OCI-LY1 (cell line): Measurements from ENCODE around the gene STAT3.
"Not testable (repeated sequence)": the region's sequence is repeated elsewhere in the genome, so short reads cannot be mapped to it uniquely, and the experiment has no call there.

Source experiments
- H2AFZ ChIP-seq: fragments of 200-600 bp; sonication (generic), shearing (Covaris generic); 2 replicates; pipeline ENCODE4 v1.6.0; 2014; ENCODE audit warnings: antibody characterized with exemption, mild to moderate bottlenecking, low read length
- H3F3A ChIP-seq: fragments of 200-600 bp; sonication (generic), shearing (Covaris generic); 2 replicates; pipeline ENCODE4 v1.6.0; 2014; ENCODE audit warnings: mild to moderate bottlenecking, antibody characterized with exemption, low read length, moderate library complexity; ENCODE audit not compliant: insufficient read depth
- H3K27ac ChIP-seq: fragments of 200-600 bp; sonication (generic); 2 replicates; pipeline ENCODE4 v1.5.1; 2014; ENCODE audit warnings: low read length, mixed run types, mild to moderate bottlenecking, low read depth; ENCODE audit not compliant: poor library complexity, severe bottlenecking
- H3K27me3 ChIP-seq: fragments of 200-600 bp; sonication (generic); 2 replicates; pipeline ENCODE4 v1.6.0; 2014; ENCODE audit warnings: antibody characterized with exemption, mild to moderate bottlenecking, low read length, moderate library complexity; ENCODE audit not compliant: insufficient read depth
- H3K36me3 ChIP-seq: fragments of 200-600 bp; sonication (generic); 2 replicates; pipeline ENCODE4 v1.6.1; 2014; ENCODE audit warnings: mild to moderate bottlenecking, antibody characterized with exemption, low read length, moderate library complexity, mixed read lengths; ENCODE audit not compliant: insufficient read depth
- H3K4me1 ChIP-seq: fragments of 200-600 bp; sonication (generic); 2 replicates; pipeline ENCODE4 v1.5.1; 2014; ENCODE audit warnings: mild to moderate bottlenecking, low read length, moderate library complexity; ENCODE audit not compliant: insufficient read depth, severe bottlenecking
- H3K4me2 ChIP-seq: fragments of 200-600 bp; sonication (generic), shearing (Covaris generic); 2 replicates; pipeline ENCODE4 v1.6.1; 2014; ENCODE audit warnings: low read length
- H3K4me3 ChIP-seq: fragments of 200-600 bp; sonication (generic); 2 replicates; pipeline ENCODE4 v1.5.1; 2014; ENCODE audit warnings: low read length, low read depth, mild to moderate bottlenecking, mixed read lengths; ENCODE audit not compliant: poor library complexity, severe bottlenecking
- H3K79me2 ChIP-seq: fragments of 200-600 bp; shearing (Covaris generic); 2 replicates; pipeline ENCODE4 v1.6.1; 2016; ENCODE audit warnings: mixed run types, low read length, mixed read lengths; ENCODE audit not compliant: insufficient read depth
- H3K9ac ChIP-seq: fragments of 200-600 bp; sonication (generic), shearing (Covaris generic); 2 replicates; pipeline ENCODE4 v1.6.1; 2014; ENCODE audit warnings: mild to moderate bottlenecking, low read length, mixed read lengths
- H3K9me2 ChIP-seq: fragments of 200-600 bp; sonication (generic), shearing (Covaris generic); 2 replicates; pipeline ENCODE4 v1.6.1; 2014; ENCODE audit warnings: low read depth, mild to moderate bottlenecking, low read length, mixed read lengths
- H3K9me3 ChIP-seq: fragments of 200-600 bp; shearing (Covaris generic); 2 replicates; pipeline ENCODE4 v1.6.1; 2014; ENCODE audit warnings: low read length, mixed read lengths
- H4K20me1 ChIP-seq: fragments of 200-600 bp; sonication (generic), shearing (Covaris generic); 2 replicates; pipeline ENCODE4 v1.6.0; 2016; ENCODE audit warnings: mild to moderate bottlenecking, low read length; ENCODE audit not compliant: insufficient read depth
- EZH2 ChIP-seq: fragments of 200-600 bp; sonication (generic), shearing (Covaris generic); IDR thresholded peaks from 2 replicates; pipeline ENCODE4 v1.8.0; 2017; ENCODE audit warnings: borderline replicate concordance, mixed run types, mild to moderate bottlenecking, antibody characterized with exemption, low read length, moderate library complexity, mixed read lengths
- TF ChIP-seq, protein P1 (sequence below): fragments of 200-600 bp; sonication (generic), shearing (Covaris generic); IDR thresholded peaks from 2 replicates; pipeline ENCODE4 v1.5.1; 2017; ENCODE audit warnings: mild to moderate bottlenecking, antibody characterized with exemption, low read length, moderate library complexity, mixed read lengths

The STAT3 gene

DNA sequence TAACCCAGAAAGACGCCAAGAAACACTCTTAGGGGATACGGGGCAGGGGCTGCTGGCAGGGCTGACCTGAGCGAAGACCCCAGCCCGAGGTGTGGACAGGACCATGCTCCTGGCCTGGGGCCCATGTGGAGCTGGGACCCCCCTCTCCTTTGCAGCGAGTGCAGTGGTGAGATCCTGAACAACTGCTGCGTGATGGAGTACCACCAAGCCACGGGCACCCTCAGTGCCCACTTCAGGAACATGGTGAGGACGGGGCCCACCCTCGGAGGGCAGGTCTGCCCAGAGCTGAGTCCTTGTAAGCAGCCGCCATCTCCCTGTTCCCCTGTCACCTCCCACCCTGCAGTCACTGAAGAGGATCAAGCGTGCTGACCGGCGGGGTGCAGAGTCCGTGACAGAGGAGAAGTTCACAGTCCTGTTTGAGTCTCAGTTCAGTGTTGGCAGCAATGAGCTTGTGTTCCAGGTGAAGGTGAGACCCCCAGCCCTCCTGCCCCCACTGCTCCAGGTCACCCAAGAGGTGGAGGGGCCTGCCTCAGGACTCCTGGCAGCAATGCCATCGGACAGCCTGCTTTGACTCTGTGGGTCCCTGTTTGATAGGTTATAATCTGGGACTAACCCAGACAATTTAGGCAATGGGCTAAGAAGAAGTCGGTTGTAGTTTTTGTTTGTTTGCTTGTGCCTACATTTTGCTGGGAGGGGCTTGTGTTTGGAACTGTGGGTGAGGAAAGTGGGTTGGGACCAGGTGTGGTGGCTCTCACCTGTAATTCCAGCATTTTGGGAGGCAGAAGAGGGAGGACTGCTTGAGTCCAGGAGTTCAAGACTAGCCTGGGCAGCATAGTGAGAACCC lies 83.8 kb downstream of the STAT3 start:
- Histone ChIP-seq H4K20me1 (no peaks in the 10 kb centered on the region), H3K4me3 (no peak overlapping the region), H3K27me3 (peaks cover 6% of the 10 kb centered on the region; the same call in 1 of the 2 replicates), H3F3A (no peaks in the 10 kb centered on the region), H3K27ac (no peak overlapping the region), H3K4me1 (no peaks in the 10 kb centered on the region), H3K9me3 (no peaks in the 10 kb centered on the region), H3K9me2 (no peaks in the 10 kb centered on the region), H2AFZ (no peak overlapping the region), H3K36me3 (no peaks in the 10 kb centered on the region), H3K9ac (no peak overlapping the region), H3K79me2 (no peaks in the 10 kb centered on the region), H3K4me2 (no peak overlapping the region)
- TF ChIP-seq, protein P1, sequence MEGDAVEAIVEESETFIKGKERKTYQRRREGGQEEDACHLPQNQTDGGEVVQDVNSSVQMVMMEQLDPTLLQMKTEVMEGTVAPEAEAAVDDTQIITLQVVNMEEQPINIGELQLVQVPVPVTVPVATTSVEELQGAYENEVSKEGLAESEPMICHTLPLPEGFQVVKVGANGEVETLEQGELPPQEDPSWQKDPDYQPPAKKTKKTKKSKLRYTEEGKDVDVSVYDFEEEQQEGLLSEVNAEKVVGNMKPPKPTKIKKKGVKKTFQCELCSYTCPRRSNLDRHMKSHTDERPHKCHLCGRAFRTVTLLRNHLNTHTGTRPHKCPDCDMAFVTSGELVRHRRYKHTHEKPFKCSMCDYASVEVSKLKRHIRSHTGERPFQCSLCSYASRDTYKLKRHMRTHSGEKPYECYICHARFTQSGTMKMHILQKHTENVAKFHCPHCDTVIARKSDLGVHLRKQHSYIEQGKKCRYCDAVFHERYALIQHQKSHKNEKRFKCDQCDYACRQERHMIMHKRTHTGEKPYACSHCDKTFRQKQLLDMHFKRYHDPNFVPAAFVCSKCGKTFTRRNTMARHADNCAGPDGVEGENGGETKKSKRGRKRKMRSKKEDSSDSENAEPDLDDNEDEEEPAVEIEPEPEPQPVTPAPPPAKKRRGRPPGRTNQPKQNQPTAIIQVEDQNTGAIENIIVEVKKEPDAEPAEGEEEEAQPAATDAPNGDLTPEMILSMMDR = no peak
- no peak for TF ChIP-seq EZH2

DNA sequence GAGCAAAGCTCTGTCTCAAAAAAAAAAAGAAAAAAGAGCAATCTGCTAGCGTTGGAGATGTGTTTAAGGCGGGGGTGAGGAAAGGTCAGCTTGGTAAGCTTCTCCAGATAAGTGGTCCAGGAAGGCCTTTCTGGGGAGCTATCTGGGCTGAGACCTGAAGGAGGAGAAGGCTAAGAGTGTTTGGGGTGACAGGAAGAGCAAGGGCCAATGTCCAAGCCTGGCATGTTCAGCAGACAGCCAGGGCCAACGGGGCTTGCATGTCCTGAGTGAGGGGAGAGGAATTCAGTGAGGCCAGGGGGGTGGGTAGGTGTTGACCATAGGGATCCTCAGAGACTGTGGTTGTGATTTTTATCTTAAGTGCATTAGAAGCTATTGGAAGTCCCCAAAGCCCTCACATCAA lies 84.5 kb downstream of the STAT3 start:
- H3F3A ChIP-seq = no peaks in the 10 kb centered on the region
- no peaks in the 10 kb centered on the region for H3K79me2 ChIP-seq
- H3K9me3 ChIP-seq = no peaks in the 10 kb centered on the region
- H3K9me2 ChIP-seq = no peaks in the 10 kb centered on the region
- peaks cover 6% of the 10 kb centered on the region; the same call in 1 of the 2 replicates for H3K27me3 ChIP-seq
- H3K9ac ChIP-seq = no peak overlapping the region
- TF ChIP-seq, protein P1 = no peak
- no peak for TF ChIP-seq EZH2
- H2AFZ ChIP-seq = no peak overlapping the region
- no peaks in the 10 kb centered on the region for H3K36me3 ChIP-seq
- H3K4me3 ChIP-seq = no peak overlapping the region
- no peaks in the 10 kb centered on the region for H3K4me1 ChIP-seq
- no peak overlapping the region for H3K4me2 ChIP-seq
- H3K27ac ChIP-seq = no peak overlapping the region
- no peaks in the 10 kb centered on the region for H4K20me1 ChIP-seq

DNA sequence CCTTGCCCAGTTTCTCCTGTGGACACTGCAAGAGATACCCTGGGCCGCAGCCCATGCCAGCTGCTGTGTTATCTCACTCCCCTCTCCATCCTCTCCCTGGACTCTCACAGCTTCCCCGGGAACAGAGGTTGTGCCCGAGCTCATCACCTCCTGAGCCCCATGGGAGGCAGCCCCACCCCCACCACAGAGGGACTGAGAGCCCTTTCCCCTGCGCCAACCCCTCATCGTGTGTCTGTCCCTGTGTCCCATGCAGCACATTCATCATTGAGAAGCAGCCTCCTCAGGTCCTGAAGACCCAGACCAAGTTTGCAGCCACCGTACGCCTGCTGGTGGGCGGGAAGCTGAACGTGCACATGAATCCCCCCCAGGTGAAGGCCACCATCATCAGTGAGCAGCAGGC lies 87.2 kb downstream of the STAT3 start:
- H3K4me2 ChIP-seq = no peak overlapping the region
- H4K20me1 ChIP-seq = no peaks in the 10 kb centered on the region
- no peak overlapping the region for H2AFZ ChIP-seq
- H3K79me2 ChIP-seq = no peaks in the 10 kb centered on the region
- H3K27me3 ChIP-seq = peaks cover 6% of the 10 kb centered on the region; the same call in 1 of the 2 replicates
- H3K9me3 ChIP-seq = no peaks in the 10 kb centered on the region
- no peaks in the 10 kb centered on the region for H3K9me2 ChIP-seq
- H3K27ac ChIP-seq = no peak overlapping the region
- no peaks in the 10 kb centered on the region for H3K36me3 ChIP-seq
- no peak overlapping the region for H3K4me3 ChIP-seq
- TF ChIP-seq, protein P1 = no peak
- no peak for TF ChIP-seq EZH2
- H3K4me1 ChIP-seq = no peaks in the 10 kb centered on the region
- no peak overlapping the region for H3K9ac ChIP-seq
- no peaks in the 10 kb centered on the region for H3F3A ChIP-seq

DNA sequence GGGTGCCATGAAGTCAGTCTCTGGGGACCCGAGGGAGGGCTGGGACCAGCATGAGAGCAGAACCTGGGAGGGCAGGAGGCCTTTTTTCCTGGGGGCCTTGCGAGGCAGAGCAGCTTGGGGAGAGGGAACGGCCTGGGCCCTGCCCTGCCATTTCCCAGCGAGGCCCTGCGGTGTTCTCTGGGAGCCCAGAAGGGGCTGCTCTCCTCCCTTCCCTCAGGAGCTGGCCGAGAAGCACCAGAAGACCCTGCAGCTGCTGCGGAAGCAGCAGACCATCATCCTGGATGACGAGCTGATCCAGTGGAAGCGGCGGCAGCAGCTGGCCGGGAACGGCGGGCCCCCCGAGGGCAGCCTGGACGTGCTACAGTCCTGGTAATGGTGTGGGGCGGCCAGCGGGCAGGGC lies 88.3 kb downstream of the STAT3 start:
- H3K9me2 ChIP-seq, H3K27ac ChIP-seq, H3F3A ChIP-seq, H3K4me3 ChIP-seq, H3K27me3 ChIP-seq, H3K9ac ChIP-seq, H3K4me1 ChIP-seq, H3K4me2 ChIP-seq, H3K79me2 ChIP-seq, H3K9me3 ChIP-seq, H3K36me3 ChIP-seq, H2AFZ ChIP-seq, H4K20me1 ChIP-seq: not testable (repeated sequence)

DNA sequence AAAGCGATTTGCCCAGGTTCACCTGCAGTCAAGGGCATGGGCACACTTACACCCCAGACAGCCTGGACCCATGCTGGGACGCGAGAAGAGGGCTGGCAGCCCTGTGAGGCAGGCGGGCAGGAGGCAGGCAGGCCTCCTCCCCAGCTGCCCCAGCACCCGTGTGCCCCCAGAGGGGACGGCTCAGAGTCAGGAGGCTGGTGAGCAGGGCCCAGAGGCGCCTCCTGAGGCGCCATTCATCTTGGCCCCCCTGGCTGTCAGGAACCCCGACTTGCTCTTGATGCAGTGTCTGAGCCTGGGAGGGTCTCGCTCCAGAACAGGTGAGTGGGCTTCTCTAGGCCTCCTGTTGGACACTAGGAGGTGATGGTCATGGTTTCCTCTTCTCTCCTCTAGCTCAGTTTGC lies 88.9 kb downstream of the STAT3 start:
- H3K4me1 ChIP-seq, H3K4me2 ChIP-seq, H2AFZ ChIP-seq, H3K4me3 ChIP-seq, H3K9me2 ChIP-seq, H3K79me2 ChIP-seq, H4K20me1 ChIP-seq, H3K9ac ChIP-seq, H3F3A ChIP-seq, H3K9me3 ChIP-seq, H3K27me3 ChIP-seq, H3K27ac ChIP-seq, H3K36me3 ChIP-seq: not testable (repeated sequence)
